Cerebellar cortex (tissue), 1 donor: ENCODE data around the gene NKX2-4.

Experiments
- DNase-seq: peaks from one replicate; pipeline ENCODE4 v3.0.0-alpha.2; 2015; ENCODE audit warnings: low spot score

NKX2-4 gene

DNA sequence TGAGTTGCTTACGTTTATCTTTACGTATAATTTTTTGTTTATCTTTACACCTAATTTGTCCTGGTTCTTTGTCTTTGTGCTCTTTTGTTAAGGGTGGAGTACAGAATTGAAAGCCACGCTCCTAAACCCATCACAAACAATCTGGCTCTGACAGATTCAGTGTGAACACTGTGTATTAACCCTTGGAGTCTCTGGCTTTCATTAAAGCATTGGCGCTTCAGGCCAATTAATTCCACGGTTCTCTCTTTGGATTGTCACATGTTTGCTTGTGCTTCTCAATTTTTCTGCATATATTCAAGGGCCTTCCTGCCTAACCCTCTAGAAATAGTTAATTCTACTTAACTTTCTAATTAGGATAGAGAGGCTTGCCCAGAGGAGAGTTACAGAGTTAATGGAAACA, 38.6 kb downstream of the NKX2-4 start:
- DNase-seq: no peak

DNA sequence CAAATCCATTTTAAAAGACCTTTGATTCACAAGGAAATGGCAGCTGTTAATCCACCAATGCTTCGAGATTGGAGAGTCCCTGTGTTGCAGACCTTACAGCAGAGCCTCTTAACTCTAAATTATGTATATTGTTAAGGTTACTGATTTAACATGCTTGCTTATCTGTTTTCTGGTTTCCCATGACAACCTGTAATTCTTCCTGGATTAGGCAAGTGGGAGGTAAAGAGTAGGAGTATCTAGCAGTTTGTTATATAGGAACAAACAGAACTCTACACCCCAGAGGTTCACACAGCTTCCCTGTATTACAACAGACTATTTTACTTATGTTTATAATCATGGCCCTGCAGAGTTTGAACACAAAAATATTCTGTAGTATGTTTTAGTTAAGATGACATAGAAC, 39.5 kb downstream of the NKX2-4 start:
- DNase-seq: no peak

DNA sequence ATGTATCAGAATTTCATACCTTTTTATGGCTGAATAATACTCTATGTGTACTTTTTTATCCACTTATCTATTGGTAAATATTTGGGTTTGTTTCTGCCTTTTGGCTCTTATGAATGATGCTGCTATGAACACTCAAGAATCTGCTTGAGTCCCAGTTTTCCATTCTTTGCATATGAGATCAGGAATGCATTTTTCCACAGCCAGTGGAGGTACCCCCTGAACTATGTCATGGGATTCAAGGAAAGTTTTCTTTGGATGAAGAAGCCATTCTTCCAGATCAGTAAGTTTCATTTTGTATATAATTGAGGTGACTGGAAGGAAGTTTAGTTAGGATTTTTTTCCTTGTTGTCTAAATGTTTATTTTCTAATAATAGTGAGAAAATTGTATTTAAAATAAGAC, 40.9 kb downstream of the NKX2-4 start:
- no peak for DNase-seq

DNA sequence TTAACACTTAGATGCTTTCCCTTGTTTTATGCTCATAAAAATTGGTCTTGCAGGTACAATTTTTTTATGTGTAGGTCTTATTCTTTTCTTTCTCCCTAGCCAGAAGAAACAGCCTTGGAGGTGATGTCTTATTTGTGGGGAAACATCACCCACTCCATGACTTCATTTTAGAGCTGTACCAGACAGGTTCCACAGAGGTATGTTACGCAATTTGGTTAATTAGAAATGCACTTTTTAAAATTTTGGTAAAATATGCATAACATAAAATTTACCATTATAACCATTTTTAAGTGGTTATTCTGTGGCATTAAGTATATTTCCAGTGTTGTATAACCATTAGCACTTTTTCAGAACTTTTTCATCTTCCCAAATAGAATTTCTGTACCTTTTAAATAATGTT, 41.3 kb downstream of the NKX2-4 start:
- no peak for DNase-seq

DNA sequence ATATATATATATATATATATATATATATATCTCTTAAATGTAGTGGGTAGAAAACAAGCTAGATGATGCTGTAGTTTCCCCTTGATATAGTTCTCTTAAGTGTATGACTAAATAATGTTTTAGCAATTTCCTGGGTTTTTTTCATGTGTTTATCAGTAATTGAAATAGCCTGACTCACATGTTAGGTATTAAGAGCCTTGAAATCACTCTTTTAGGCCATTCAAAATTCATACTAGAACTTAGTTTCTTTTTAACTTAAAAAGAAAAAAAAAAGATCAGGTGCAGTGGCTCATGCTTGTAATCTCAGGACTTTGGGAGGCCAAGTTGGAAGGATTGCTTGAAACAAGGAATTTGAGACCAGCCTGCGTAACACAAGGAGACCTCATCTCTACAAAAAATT, 44.1 kb downstream of the NKX2-4 start:
- DNase-seq: no peak

DNA sequence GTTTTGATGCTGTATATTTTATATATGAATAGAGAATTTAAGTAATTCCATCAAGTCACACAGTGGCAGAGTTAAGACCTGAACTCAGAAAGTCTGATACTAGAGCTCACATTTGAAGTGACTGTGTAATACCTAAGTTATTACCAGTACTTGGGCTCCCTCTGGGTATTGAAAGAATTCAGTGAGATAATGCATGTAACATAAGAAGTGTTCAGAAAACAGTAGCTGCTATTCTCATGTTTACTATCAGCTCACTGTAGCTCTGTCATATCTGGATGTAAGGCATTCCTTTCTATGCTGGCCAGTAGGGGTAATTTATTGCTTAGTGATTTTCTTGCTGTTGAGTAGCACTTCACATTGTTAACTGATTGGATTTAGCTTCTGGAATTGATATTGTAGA, 44.6 kb downstream of the NKX2-4 start:
- DNase-seq: no peak
